ENCODE measurements around the gene POFUT2. TPM values are rescaled to one million over a fixed set of nuclear protein-coding genes. Genes with fewer than 3 reads are reported as not detected.

The POFUT2 gene
- total RNA-seq, 1 donor: 35.8 TPM

- peaks cover 7% of the 10 kb centered on the region for H4K20me1 ChIP-seq (ENCODE audit: insufficient read depth, low read length)
- no peak overlapping the region for H3K27ac ChIP-seq (ENCODE audit: low read depth, low read length)
- H3K79me2 ChIP-seq (ENCODE audit: insufficient read depth, low read length): no peaks in the 10 kb centered on the region
- no peak overlapping the region for H2AFZ ChIP-seq (ENCODE audit: low read length)
- no peaks in the 10 kb centered on the region for H3K9me3 ChIP-seq (ENCODE audit: low read depth, low read length)
- H3K4me1 ChIP-seq (ENCODE audit: insufficient read depth, low read length): peaks cover 24% of the 10 kb centered on the region
- H3K36me3 ChIP-seq (ENCODE audit: insufficient read depth, low read length): no peaks in the 10 kb centered on the region
- DNase-seq (ENCODE audit: insufficient read length, low spot score, missing footprints): no peak
- no peak for TF ChIP-seq CTCF (IDR thresholded peaks at IDR 0.05; ENCODE audit: extremely low read depth, low read depth, low read length)
- H3K27me3 ChIP-seq (ENCODE audit: insufficient read depth, low read length): peaks cover 24% of the 10 kb centered on the region
- H3K4me2 ChIP-seq (ENCODE audit: insufficient read depth, low read length): no peak overlapping the region
- no peak overlapping the region for H3K4me3 ChIP-seq (ENCODE audit: insufficient read depth, low read length)
These were observed 61.0 kb downstream of the POFUT2 start for GRCh38 chr21:45226540-45227326.

- DNase-seq (ENCODE audit: insufficient read length, low spot score, missing footprints): no peak
- Histone ChIP-seq H3K36me3 (ENCODE audit: insufficient read depth, low read length) (no peaks in the 10 kb centered on the region), H3K4me1 (ENCODE audit: insufficient read depth, low read length) (peaks cover 24% of the 10 kb centered on the region), H3K79me2 (ENCODE audit: insufficient read depth, low read length) (no peaks in the 10 kb centered on the region), H3K4me2 (ENCODE audit: insufficient read depth, low read length) (no peak overlapping the region), H3K27ac (ENCODE audit: low read depth, low read length) (no peak overlapping the region), H4K20me1 (ENCODE audit: insufficient read depth, low read length) (peaks cover 7% of the 10 kb centered on the region), H3K4me3 (ENCODE audit: insufficient read depth, low read length) (no peak overlapping the region), H2AFZ (ENCODE audit: low read length) (no peak overlapping the region), H3K27me3 (ENCODE audit: insufficient read depth, low read length) (peaks cover 20% of the 10 kb centered on the region), H3K9me3 (ENCODE audit: low read depth, low read length) (no peaks in the 10 kb centered on the region)
- no peak for TF ChIP-seq CTCF (IDR thresholded peaks at IDR 0.05; ENCODE audit: extremely low read depth, low read depth, low read length)
These were observed 61.9 kb downstream of the POFUT2 start for GRCh38 chr21:45225741-45226327.

GRCh38 chr21:45225041-45225740 is 62.5 kb downstream of the POFUT2 start:
- peaks cover 16% of the 10 kb centered on the region for H3K27me3 ChIP-seq (ENCODE audit: insufficient read depth, low read length)
- no peaks in the 10 kb centered on the region for H3K79me2 ChIP-seq (ENCODE audit: insufficient read depth, low read length)
- no peaks in the 10 kb centered on the region for H3K36me3 ChIP-seq (ENCODE audit: insufficient read depth, low read length)
- no peak overlapping the region for H3K4me3 ChIP-seq (ENCODE audit: insufficient read depth, low read length)
- peaks cover 7% of the 10 kb centered on the region for H4K20me1 ChIP-seq (ENCODE audit: insufficient read depth, low read length)
- no peak for DNase-seq (ENCODE audit: insufficient read length, low spot score, missing footprints)
- no peak overlapping the region for H3K4me2 ChIP-seq (ENCODE audit: insufficient read depth, low read length)
- no peaks in the 10 kb centered on the region for H3K9me3 ChIP-seq (ENCODE audit: low read depth, low read length)
- H2AFZ ChIP-seq (ENCODE audit: low read length): no peak overlapping the region
- TF ChIP-seq CTCF (IDR thresholded peaks at IDR 0.05; ENCODE audit: extremely low read depth, low read depth, low read length): no peak
- no peak overlapping the region for H3K27ac ChIP-seq (ENCODE audit: low read depth, low read length)
- peaks cover 24% of the 10 kb centered on the region for H3K4me1 ChIP-seq (ENCODE audit: insufficient read depth, low read length)

All from osteoblast (primary cell).